H9 (cell line): ENCODE measurements around the gene MTURN. TPM values are rescaled to one million over a fixed set of nuclear protein-coding genes. Genes with fewer than 3 reads are reported as not detected.

ENCODE experiments used
- DNase-seq: peaks from one replicate; pipeline ENCODE4 v3.0.0-alpha.2; 2017
- H2AFZ ChIP-seq: one replicate; pipeline ENCODE4 v1.6.1; 2013; ENCODE audit warnings: mild to moderate bottlenecking, low read length, control low read depth, moderate library complexity
- H2AK5ac ChIP-seq: 2 replicates; pipeline ENCODE4 v1.6.1; 2013; ENCODE audit warnings: low read length, control low read depth, mixed read lengths; ENCODE audit not compliant: insufficient read length
- H2BK120ac ChIP-seq: one replicate; pipeline ENCODE4 v1.6.1; 2013; ENCODE audit warnings: low read depth, mild to moderate bottlenecking, low read length, control low read depth, inconsistent platforms; ENCODE audit not compliant: poor library complexity, severe bottlenecking
- H2BK12ac ChIP-seq: 2 replicates; pipeline ENCODE4 v1.6.1; 2013; ENCODE audit warnings: low read length, control low read depth, mixed read lengths, low read depth; ENCODE audit not compliant: insufficient read length
- H2BK15ac ChIP-seq: 2 replicates; pipeline ENCODE4 v1.6.1; 2013; ENCODE audit warnings: low read depth, low read length, control low read depth
- H2BK20ac ChIP-seq: one replicate; pipeline ENCODE4 v1.6.1; 2013; ENCODE audit warnings: low read depth, mild to moderate bottlenecking, low read length, control low read depth, inconsistent platforms; ENCODE audit not compliant: poor library complexity, severe bottlenecking
- H2BK5ac ChIP-seq: 2 replicates; pipeline ENCODE4 v1.6.1; 2013; ENCODE audit warnings: low read length, control low read depth, mixed read lengths; ENCODE audit not compliant: insufficient read length
- H3K14ac ChIP-seq: 2 replicates; pipeline ENCODE4 v1.6.1; 2013; ENCODE audit warnings: low read length, control low read depth; ENCODE audit not compliant: insufficient read depth
- H3K18ac ChIP-seq: 2 replicates; pipeline ENCODE4 v1.6.1; 2013; ENCODE audit warnings: low read depth, mild to moderate bottlenecking, mixed read lengths, low read length, control low read depth; ENCODE audit not compliant: insufficient read length
- H3K23ac ChIP-seq: 2 replicates; pipeline ENCODE4 v1.6.1; 2013; ENCODE audit warnings: low read length, control low read depth, mixed read lengths, low read depth; ENCODE audit not compliant: insufficient read length
- H3K23me2 ChIP-seq: 2 replicates; pipeline ENCODE4 v1.6.1; 2013; ENCODE audit warnings: low read depth, mild to moderate bottlenecking, mixed read lengths, low read length, control low read depth; ENCODE audit not compliant: insufficient read length, poor library complexity, severe bottlenecking
- H3K27ac ChIP-seq: 2 replicates; pipeline ENCODE4 v1.5.1; 2013; ENCODE audit warnings: low read length, control low read depth, mixed read lengths, low read depth; ENCODE audit not compliant: insufficient read length
- H3K27me3 ChIP-seq: 2 replicates; pipeline ENCODE4 v1.6.1; 2013; ENCODE audit warnings: low read length, control low read depth, inconsistent platforms; ENCODE audit not compliant: insufficient read depth
- H3K4ac ChIP-seq: 2 replicates; pipeline ENCODE4 v1.6.1; 2013; ENCODE audit warnings: low read depth, mild to moderate bottlenecking, control low read depth, inconsistent platforms, low read length, moderate library complexity
- H3K4me1 ChIP-seq: 2 replicates; pipeline ENCODE4 v1.6.1; 2013; ENCODE audit warnings: low read length, control low read depth, inconsistent platforms; ENCODE audit not compliant: insufficient read depth
- H3K4me2 ChIP-seq: 2 replicates; pipeline ENCODE4 v1.6.1; 2013; ENCODE audit warnings: low read length, control low read depth, mixed read lengths; ENCODE audit not compliant: insufficient read length, insufficient read depth
- H3K56ac ChIP-seq: 2 replicates; pipeline ENCODE4 v1.6.1; 2013; ENCODE audit warnings: low read depth, mild to moderate bottlenecking, mixed read lengths, low read length, control low read depth; ENCODE audit not compliant: insufficient read length
- H3K79me1 ChIP-seq: 2 replicates; pipeline ENCODE4 v1.6.1; 2013; ENCODE audit warnings: low read depth, mild to moderate bottlenecking, moderate library complexity, low read length, control low read depth, inconsistent platforms; ENCODE audit not compliant: insufficient read depth, poor library complexity, severe bottlenecking
- H3K79me2 ChIP-seq: 2 replicates; pipeline ENCODE4 v1.6.1; 2013; ENCODE audit warnings: low read length, control low read depth, inconsistent platforms; ENCODE audit not compliant: insufficient read depth
- H3K9ac ChIP-seq: 2 replicates; pipeline ENCODE4 v1.6.1; 2013; ENCODE audit warnings: low read length, control low read depth, mixed read lengths; ENCODE audit not compliant: insufficient read length; ENCODE audit errors: extremely low read depth
- H3K9me3 ChIP-seq: one replicate; pipeline ENCODE4 v1.6.1; 2013; ENCODE audit warnings: low read depth, low read length, inconsistent platforms; ENCODE audit not compliant: control insufficient read depth
- H3T11ph ChIP-seq: one replicate; pipeline ENCODE4 v1.6.1; 2013; ENCODE audit warnings: mild to moderate bottlenecking, low read length, control low read depth, inconsistent platforms
- H4K20me1 ChIP-seq: one replicate; pipeline ENCODE4 v1.6.1; 2013; ENCODE audit not compliant: control insufficient read depth, insufficient read length, insufficient read depth
- H4K5ac ChIP-seq: 2 replicates; pipeline ENCODE4 v1.6.1; 2013; ENCODE audit warnings: low read depth, mild to moderate bottlenecking, mixed read lengths, low read length, control low read depth; ENCODE audit not compliant: insufficient read length
- H4K8ac ChIP-seq: replicated peaks from 2 replicates; pipeline ENCODE4 v1.6.1; 2013; ENCODE audit warnings: low read length, control low read depth, mixed read lengths, low read depth; ENCODE audit not compliant: insufficient read length
- H4K91ac ChIP-seq: 2 replicates; pipeline ENCODE4 v1.6.1; 2013; ENCODE audit warnings: low read depth, mild to moderate bottlenecking, moderate library complexity, mixed read lengths, low read length, control low read depth; ENCODE audit not compliant: insufficient read length
- H3K27ac Mint-ChIP-seq, 3 experiments: 2 replicates in 2 of 3; 3 replicates in 1 of 3; pipeline ENCODE4 v1.8.0; 2020 to 2021; ENCODE audit warnings: mixed read lengths in 3 of 3, mild to moderate bottlenecking in 1 of 3, moderate library complexity in 1 of 3
- H3K27me3 Mint-ChIP-seq: 2 replicates; pipeline ENCODE4 v1.8.0; 2021; ENCODE audit warnings: low read depth, mild to moderate bottlenecking, moderate library complexity, mixed read lengths
- H3K36me3 Mint-ChIP-seq, 3 experiments: 2 replicates in 2 of 3; 3 replicates in 1 of 3; pipeline ENCODE4 v1.8.0; 2020 to 2021; ENCODE audit warnings: low read depth in 3 of 3, mixed read lengths in 3 of 3; ENCODE audit not compliant: insufficient read depth in 1 of 3
- H3K4me1 Mint-ChIP-seq, 2 experiments: 2 replicates each; pipeline ENCODE4 v1.8.0; 2020; ENCODE audit warnings: mixed read lengths in 2 of 2
- H3K4me3 Mint-ChIP-seq, 2 experiments: 2 replicates in 1 of 2; 3 replicates in 1 of 2; pipeline ENCODE4 v1.8.0; 2020 to 2021; ENCODE audit warnings: mild to moderate bottlenecking in 2 of 2, mixed read lengths in 2 of 2, moderate library complexity in 1 of 2
- H3K9me3 Mint-ChIP-seq, 2 experiments: 2 replicates in 1 of 2; 3 replicates in 1 of 2; pipeline ENCODE4 v1.8.0; 2020; ENCODE audit warnings: mild to moderate bottlenecking in 2 of 2, mixed read lengths in 2 of 2, moderate library complexity in 1 of 2
- CTCF ChIP-seq: fragments of 200-600 bp; sonication (generic); conservative IDR thresholded peaks from 3 replicates; pipeline ENCODE4 v1.8.0; 2021; ENCODE audit warnings: antibody characterized with exemption, mild to moderate bottlenecking
- WGBS: extraction: QIAGEN DNeasy Blood & Tissue Kit; methylation state at CpG from one replicate; pipeline ENCODE4 v1.1.7; 2013; ENCODE audit warnings: missing lambda C conversion rate, low lambda C conversion rate, mixed read lengths; ENCODE audit not compliant: insufficient read length; ENCODE audit errors: extremely low coverage; 5-methylcytosine and 5-hydroxymethylcytosine counted together
- total RNA-seq: library from RNA; stranded (reverse); gene quantifications from 2 replicates; pipeline ENCODE4 v1.2.1, GENCODE V29; 2021

Gene MTURN
- total RNA-seq, 1 experiment from 2014 or later = 3.4 TPM

- no peaks in the 10 kb centered on the region for H3K9me3 Mint-ChIP-seq
- no peaks in the 10 kb centered on the region for H4K20me1 ChIP-seq
- DNase-seq = no peak
- no peak overlapping the region for H2BK5ac ChIP-seq
- H2AK5ac ChIP-seq = no peak overlapping the region
- no peak overlapping the region for H3K9ac ChIP-seq
- no peak overlapping the region for H4K5ac ChIP-seq
- H3K4me1 ChIP-seq = no peaks in the 10 kb centered on the region
- no peak overlapping the region for H3K27ac Mint-ChIP-seq
- no peak overlapping the region for H4K91ac ChIP-seq
- H2BK20ac ChIP-seq = no peak overlapping the region
- H3K4ac ChIP-seq = no peak overlapping the region
- no peaks in the 10 kb centered on the region for H3K79me1 ChIP-seq
- H3K9me3 ChIP-seq = no peaks in the 10 kb centered on the region
- H3K27me3 Mint-ChIP-seq = no peaks in the 10 kb centered on the region
- no peak for TF ChIP-seq CTCF
- no peak overlapping the region for H3K4me3 Mint-ChIP-seq
- H2AFZ ChIP-seq = no peak overlapping the region
- WGBS = no CpG with 5 or more reads among the region's 13 CpGs
- peaks cover 0 to under 1% (median 0%) of the 10 kb centered on the region in 3 experiments; a peak in 1 of 7 replicates for H3K36me3 Mint-ChIP-seq
- no peak overlapping the region for H3K18ac ChIP-seq
- H2BK12ac ChIP-seq = no peak overlapping the region
- no peak overlapping the region for H3K27ac ChIP-seq
- no peaks in the 10 kb centered on the region; a peak in 1 of 4 replicates for H3K4me1 Mint-ChIP-seq
- H2BK15ac ChIP-seq = no peak overlapping the region
- no peaks in the 10 kb centered on the region for H3K23me2 ChIP-seq
- H3K14ac ChIP-seq = no peak overlapping the region
- no peak overlapping the region for H3K23ac ChIP-seq
- H3K27me3 ChIP-seq = no peaks in the 10 kb centered on the region
- no peak overlapping the region for H2BK120ac ChIP-seq
- no peak overlapping the region for H3K56ac ChIP-seq
- no peak overlapping the region for H3K4me2 ChIP-seq
- H3K79me2 ChIP-seq = no peaks in the 10 kb centered on the region
- H4K8ac ChIP-seq = no peak overlapping the region
- H3T11ph ChIP-seq = no peak overlapping the region
Measured at GRCh38 chr7:30146127-30146612, 11.4 kb downstream of the MTURN start.
